Retina (tissue), 1 donor: ENCODE results near the gene WFS1.

Source experiments
- DNase-seq: peaks from one replicate; pipeline ENCODE4 v3.0.0-alpha.2; 2016

Gene WFS1

GRCh38 chr4:6341696-6342095 lies 72.0 kb downstream of the WFS1 start:
- DNase-seq = no peak

GRCh38 chr4:6342530-6343293 lies 73.1 kb downstream of the WFS1 start:
- no peak for DNase-seq

DNA sequence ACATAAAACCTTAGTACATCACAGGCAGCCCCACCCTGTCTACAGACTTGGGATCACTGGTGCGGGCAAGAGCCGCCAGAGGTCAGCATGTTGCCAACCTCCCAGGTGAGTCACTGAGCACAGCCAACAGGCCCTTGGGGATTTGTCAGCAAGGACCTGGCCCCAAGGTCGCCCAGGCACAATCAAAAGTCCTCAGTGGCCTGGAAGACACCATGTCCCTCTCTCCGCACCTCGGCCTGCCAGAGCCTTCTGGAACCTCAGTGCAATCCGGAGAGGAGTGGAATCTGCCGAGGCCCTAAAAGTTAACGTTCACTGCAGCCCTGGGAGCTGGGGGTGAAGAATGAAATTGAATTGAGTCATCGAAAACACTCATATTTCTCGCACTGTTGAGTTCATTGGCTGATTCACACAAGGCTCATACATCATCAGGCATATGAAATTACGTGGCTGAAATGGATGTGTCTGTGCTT lies 74.3 kb downstream of the WFS1 start:
- no peak for DNase-seq

DNA sequence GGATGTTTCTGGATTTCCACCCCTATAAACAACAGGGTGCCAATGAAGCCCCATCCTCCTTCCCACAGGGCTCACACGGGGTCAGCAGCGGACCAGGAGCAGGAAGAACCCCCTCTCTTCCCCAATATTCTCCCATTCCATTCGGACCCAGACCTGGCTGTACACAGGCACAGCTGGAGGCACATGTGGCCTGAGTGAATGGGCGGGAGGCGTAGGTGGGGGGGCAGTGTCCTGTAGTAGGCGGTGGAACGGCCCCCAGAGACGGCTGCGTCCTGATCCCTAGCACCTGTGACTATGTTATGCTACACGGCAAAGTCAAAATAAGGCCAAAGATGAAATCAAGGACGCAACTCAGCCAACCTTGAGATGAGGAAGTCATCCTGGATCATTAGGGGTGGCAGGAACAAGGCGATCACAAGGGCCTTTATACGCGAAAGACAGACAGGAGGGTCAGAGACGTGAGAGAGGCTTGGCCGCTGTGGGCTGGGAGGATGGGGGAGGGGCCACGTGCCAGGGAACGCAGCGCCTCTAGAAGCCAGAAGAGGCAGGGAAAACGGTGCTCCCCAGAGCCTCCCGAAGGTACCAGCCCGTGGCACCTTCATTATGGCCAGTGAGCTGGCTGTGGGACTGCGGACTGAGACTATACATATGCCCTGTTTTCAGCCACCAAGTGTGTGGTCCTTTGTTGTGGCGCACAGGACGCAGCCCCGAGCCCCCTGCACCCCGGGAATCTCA lies 75.6 kb downstream of the WFS1 start:
- DNase-seq = no peak

DNA sequence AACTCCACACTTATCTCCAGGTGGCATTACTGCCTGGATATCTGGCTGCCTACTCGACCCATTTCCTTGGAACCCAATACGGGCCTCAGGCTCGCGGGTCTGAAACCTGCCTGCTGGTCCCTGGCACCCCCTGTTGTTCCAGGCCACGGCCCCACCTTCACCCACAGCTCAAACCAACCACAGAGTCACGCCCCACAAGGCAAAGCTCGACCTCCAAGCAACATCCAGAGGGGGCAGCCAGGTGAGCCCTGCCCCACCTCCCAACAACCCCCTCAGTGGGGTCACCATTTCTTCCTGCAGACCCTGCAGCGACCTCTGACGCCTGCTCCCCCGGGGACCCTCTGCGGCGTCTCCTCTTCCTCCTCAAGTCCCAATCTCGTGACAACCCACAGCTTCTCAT lies 76.2 kb downstream of the WFS1 start:
- DNase-seq = no peak

DNA sequence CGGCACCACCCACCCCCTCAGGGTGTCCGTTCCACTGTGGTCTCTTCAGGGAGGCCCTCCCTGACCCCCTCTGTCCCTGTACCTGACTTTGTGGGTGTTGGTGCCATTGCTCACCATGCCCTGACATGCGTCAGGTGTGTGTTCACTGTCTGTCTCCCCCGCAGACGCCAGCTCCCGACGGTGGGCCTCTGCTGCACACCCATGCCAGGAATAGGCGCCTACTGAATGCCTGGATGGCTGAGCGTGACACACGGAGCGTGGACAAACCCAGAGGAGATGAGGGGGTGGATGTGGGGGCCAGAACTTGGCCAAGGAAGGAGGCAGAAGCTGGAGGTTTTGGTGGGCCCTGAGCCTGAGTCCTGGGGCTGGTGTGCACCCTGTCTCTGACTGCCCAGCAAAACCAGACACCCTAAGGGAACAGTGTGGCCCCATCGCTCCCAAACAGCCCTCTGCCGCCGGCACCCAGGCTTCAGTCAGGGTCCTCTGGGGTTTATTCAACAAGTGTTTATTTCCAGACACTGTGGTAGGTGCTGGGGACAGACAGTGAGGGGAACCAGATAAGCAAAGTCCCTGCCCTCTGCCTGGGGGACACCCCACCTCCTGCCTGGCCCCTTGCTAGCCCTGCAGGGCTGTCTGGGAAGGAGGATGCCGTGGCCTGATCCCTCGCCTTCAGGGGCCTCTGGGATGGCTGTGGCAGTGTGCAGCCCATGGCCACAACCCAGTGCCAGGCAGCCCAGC lies 76.9 kb downstream of the WFS1 start:
- no peak for DNase-seq

- DNase-seq = no peak
Observed at GRCh38 chr4:6347511-6348045, 77.9 kb downstream of the WFS1 start.

DNA sequence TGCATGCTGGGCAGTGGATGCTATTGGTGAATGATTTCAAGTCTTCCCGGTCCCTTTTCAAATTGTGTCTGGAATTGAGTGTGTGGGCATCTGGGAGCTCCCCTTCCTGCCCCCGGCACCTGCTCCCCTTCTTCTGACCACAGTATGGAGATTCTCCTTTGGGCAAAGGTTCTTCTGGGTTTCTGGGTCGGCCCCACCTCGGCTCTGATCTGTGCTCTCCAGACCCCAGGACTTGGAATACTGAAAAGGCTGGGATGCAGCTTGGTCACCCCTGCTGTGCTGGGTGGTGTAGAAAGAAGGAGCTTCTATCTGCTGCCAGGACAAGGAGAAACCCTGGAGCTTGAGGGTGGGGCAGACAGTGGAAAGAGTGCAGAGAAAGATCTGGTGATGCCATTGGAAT lies 78.8 kb downstream of the WFS1 start:
- no peak for DNase-seq

DNA sequence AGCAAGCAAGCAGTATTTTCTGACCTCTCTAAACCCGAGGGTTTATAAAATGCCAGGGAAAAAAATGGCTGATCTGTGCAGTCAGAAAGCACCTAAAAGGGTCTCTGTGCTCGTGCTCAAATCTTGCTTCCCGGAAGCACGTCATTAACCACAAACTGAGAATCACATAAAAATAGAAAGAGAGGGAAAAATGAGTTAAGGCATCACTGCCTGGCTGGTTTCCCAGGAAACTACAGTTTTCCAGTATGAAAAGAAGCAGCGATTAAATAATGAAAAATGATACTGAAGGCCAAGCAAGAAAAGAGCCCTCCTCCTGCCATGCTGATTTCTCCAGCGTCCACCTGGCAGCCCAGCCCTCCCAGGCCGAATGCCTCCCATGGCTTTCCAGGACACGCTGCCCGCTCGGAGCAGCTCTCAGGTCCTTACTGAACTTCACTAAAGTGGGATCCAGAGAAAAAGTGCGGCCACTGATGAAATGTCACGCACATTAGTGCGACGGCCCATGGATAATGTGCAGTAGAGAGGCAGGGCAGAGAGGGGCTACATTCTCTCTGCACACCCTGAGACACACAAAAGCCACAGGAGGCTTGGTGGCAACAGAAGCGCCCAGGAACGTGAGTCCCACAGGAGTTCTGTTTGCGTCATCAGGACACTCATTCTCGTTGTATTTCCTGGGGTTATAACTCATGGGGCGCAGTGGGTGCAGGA lies 80.4 kb downstream of the WFS1 start:
- peak; percentile 59 for DNase-seq

- no peak for DNase-seq
Observed at GRCh38 chr4:6350646-6351045, 81.0 kb downstream of the WFS1 start.

- DNase-seq = no peak
Observed at GRCh38 chr4:6351246-6352000, 81.8 kb downstream of the WFS1 start.

DNA sequence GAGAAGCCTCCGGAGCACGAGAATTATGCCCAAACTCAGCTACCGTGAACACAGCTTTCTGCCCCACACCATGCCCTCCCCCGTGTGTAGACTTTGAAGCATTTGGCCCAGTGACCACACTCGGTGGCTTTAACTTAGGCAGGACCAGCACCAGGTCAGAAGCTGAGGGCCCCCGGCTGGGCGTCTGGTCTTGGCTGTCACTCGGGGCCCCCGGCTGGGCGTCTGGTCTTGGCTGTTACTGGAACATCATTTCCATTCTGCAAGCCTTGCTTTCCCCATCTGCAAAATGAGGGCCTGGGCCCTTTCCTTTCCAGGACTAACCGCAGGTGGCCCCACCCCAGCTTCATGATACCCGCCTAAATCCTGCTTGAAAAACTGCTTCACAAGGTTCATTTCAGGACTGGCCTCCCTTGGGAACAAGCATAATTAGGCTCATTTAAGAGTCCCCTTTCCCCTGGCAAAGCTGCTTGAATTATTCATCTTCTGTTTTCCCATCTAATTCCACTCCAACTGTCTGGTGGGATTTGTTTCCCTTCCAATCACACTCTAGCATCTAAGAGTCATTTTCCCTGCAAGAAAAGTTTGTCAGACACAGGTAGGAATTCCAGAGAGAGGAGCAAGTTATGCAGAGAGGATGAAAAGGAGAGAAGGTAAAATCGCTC lies 82.5 kb downstream of the WFS1 start:
- no peak for DNase-seq
